Measurements from ENCODE around the gene AZGP1.
A peak's percentile ranks its signal among the peaks of the same experiment; 100 is the strongest.
"Not testable (repeated sequence)": the region's sequence is repeated elsewhere in the genome, so short reads cannot be mapped to it uniquely, and the experiment has no call there.

Gene AZGP1

GRCh38 chr7:100011516-100011915, 35.7 kb upstream of the AZGP1 start:
- DNase-seq (no peak), ATAC-seq (replicated peaks) (no peak)
- Mint-ChIP-seq H3K9me3 (no peaks in the 10 kb centered on the region), H3K4me3 (no peak overlapping the region), H3K36me3 (ENCODE audit: insufficient read depth) (peaks cover 10% of the 10 kb centered on the region), H3K27me3 (peaks cover 0 to 36% of the 10 kb centered on the region in 2 donors), H3K27ac (no peak overlapping the region), H3K4me1 (ENCODE audit: low read depth in 2 of 2) (peaks cover 6 to 9% of the 10 kb centered on the region in 2 donors)

- peaks cover 0 to 3% of the 10 kb centered on the region in 2 donors for H3K4me1 Mint-ChIP-seq (ENCODE audit: low read depth in 2 of 2)
- DNase-seq (no peak), ATAC-seq (replicated peaks) (no peak)
- H3K4me3 Mint-ChIP-seq, result no peak overlapping the region
- H3K27ac Mint-ChIP-seq, result no peak overlapping the region
- peaks cover 7% of the 10 kb centered on the region for H3K36me3 Mint-ChIP-seq (ENCODE audit: insufficient read depth)
- H3K27me3 Mint-ChIP-seq, result peaks cover under 1 to 36% of the 10 kb centered on the region in 2 donors
- H3K9me3 Mint-ChIP-seq, result no peaks in the 10 kb centered on the region
These were observed 35.1 kb upstream of the AZGP1 start for GRCh38 chr7:100010901-100011300.

DNA sequence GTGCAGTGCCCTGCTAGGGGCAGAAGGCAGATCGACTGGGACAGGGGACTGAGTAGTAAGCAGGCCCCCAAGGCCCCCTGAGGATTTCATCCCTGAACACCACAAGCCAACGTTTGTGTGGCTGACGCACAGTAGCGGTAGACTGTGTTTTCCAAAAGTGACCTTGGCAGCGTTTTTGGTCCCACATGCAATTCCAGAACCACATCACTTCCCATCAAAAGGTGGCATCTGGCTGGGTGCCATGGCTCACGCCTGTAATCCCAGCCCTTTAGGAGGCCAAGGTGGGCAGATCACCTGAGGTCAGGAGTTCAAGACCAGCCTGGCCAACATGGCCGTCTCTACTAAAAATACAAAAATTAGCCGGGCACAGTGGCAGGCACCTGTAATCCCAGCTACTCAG, 34.1 kb upstream of the AZGP1 start:
- not testable (repeated sequence) for H3K9me3 Mint-ChIP-seq; DNase-seq; H3K4me1 Mint-ChIP-seq (ENCODE audit: low read depth in 2 of 2); H3K36me3 Mint-ChIP-seq (ENCODE audit: insufficient read depth); ATAC-seq (replicated peaks); H3K27ac Mint-ChIP-seq; H3K4me3 Mint-ChIP-seq
- peaks cover 9 to 44% of the 10 kb centered on the region in 2 donors for H3K27me3 Mint-ChIP-seq

DNA sequence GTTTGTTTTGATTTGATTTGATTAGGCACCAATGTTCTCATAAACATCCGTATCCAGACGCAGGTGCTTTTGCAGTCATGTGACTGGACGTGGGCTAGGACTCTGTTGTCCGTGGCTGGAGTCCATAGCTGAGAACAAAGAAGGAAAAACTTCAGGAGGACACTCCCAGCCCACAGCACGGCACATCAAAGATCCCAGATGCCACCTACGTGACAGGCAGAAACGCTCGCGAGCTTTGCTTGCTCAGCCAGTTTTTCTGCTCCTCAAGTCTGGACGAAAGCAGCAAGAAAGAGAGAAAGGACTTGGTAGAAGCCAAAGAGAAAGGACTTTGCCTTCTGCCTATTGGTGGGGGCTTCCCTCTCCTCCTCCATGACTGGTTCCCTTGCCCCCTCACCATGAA, 32.7 kb upstream of the AZGP1 start:
- no peak for DNase-seq
- no peak overlapping the region for H3K4me3 Mint-ChIP-seq
- H3K9me3 Mint-ChIP-seq, result no peaks in the 10 kb centered on the region
- H3K27me3 Mint-ChIP-seq, result peaks cover 9 to 46% of the 10 kb centered on the region in 2 donors
- no peaks in the 10 kb centered on the region for H3K36me3 Mint-ChIP-seq (ENCODE audit: insufficient read depth)
- H3K4me1 Mint-ChIP-seq (ENCODE audit: low read depth in 2 of 2), result no peaks in the 10 kb centered on the region
- H3K27ac Mint-ChIP-seq, result no peak overlapping the region
- no peak for ATAC-seq (replicated peaks)

- no peaks in the 10 kb centered on the region for H3K4me1 Mint-ChIP-seq (ENCODE audit: low read depth in 2 of 2)
These were observed 32.1 kb upstream of the AZGP1 start for GRCh38 chr7:100007887-100008286.

GRCh38 chr7:100003711-100004661, 28.2 kb upstream of the AZGP1 start:
- ATAC-seq (replicated peaks) (no peak), DNase-seq (no peak)
- no peaks in the 10 kb centered on the region for H3K36me3 Mint-ChIP-seq (ENCODE audit: insufficient read depth)
- H3K9me3 Mint-ChIP-seq, result no peaks in the 10 kb centered on the region
- H3K27ac Mint-ChIP-seq, result no peak overlapping the region
- H3K4me1 Mint-ChIP-seq (ENCODE audit: low read depth in 2 of 2), result no peaks in the 10 kb centered on the region
- no peak overlapping the region for H3K4me3 Mint-ChIP-seq
- peaks cover 9 to 35% of the 10 kb centered on the region in 2 donors for H3K27me3 Mint-ChIP-seq

More at GRCh38 chr7:100007887-100008286, 32.1 kb upstream of the AZGP1 start:
- Mint-ChIP-seq H3K4me3 (no peak overlapping the region), H3K27ac (no peak overlapping the region), H3K27me3 (peaks cover 9 to 46% of the 10 kb centered on the region in 2 donors), H3K36me3 (ENCODE audit: insufficient read depth) (no peaks in the 10 kb centered on the region), H3K9me3 (no peaks in the 10 kb centered on the region)
- DNase-seq, result no peak
- ATAC-seq (replicated peaks), result no peak

DNA sequence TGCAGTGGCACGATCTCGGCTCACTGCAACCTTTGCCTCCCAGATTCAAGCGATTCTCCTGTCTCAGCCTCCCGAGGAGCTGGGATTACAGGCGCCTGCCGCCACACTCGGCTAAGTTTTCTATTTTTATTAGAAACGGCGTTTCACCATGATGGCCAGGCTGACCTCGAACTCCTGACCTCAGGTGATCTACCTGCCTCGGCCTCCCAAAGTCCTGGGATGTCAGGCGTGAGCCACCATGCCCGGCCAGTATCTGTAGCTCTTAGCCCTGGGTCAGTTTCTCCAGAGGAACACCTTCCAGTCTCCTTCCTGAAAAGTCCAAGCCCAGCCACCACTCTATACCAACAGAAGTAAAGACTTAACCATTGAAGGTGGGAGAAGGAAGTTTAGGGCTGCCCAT, 24.4 kb upstream of the AZGP1 start:
- no peak for DNase-seq
- Mint-ChIP-seq H3K27ac (no peak overlapping the region), H3K4me3 (no peak overlapping the region)

GRCh38 chr7:99997545-99998137, 21.8 kb upstream of the AZGP1 start:
- DNase-seq (peak; percentile 71 to 73 (median 72)), ATAC-seq (replicated peaks) (peak; percentile 99)
- peaks cover 13 to 14% of the 10 kb centered on the region in 2 donors for H3K4me1 Mint-ChIP-seq (ENCODE audit: low read depth in 2 of 2)
- no peaks in the 10 kb centered on the region for H3K9me3 Mint-ChIP-seq
- peaks cover 7% of the 10 kb centered on the region for H3K36me3 Mint-ChIP-seq (ENCODE audit: insufficient read depth)
- peak overlapping the region; percentile 98 for H3K27ac Mint-ChIP-seq
- peaks cover 1 to 8% of the 10 kb centered on the region in 2 donors for H3K27me3 Mint-ChIP-seq
- H3K4me3 Mint-ChIP-seq, result peak overlapping the region; percentile 84 to 85

More for the DNA sequence above, 24.4 kb upstream of the AZGP1 start:
- Mint-ChIP-seq H3K27me3 (peaks cover 2 to 5% of the 10 kb centered on the region in 2 donors), H3K9me3 (no peaks in the 10 kb centered on the region), H3K36me3 (ENCODE audit: insufficient read depth) (peaks cover 7% of the 10 kb centered on the region), H3K4me1 (ENCODE audit: low read depth in 2 of 2) (peaks cover 13 to 14% of the 10 kb centered on the region in 2 donors)
- no peak for ATAC-seq (replicated peaks)

DNA sequence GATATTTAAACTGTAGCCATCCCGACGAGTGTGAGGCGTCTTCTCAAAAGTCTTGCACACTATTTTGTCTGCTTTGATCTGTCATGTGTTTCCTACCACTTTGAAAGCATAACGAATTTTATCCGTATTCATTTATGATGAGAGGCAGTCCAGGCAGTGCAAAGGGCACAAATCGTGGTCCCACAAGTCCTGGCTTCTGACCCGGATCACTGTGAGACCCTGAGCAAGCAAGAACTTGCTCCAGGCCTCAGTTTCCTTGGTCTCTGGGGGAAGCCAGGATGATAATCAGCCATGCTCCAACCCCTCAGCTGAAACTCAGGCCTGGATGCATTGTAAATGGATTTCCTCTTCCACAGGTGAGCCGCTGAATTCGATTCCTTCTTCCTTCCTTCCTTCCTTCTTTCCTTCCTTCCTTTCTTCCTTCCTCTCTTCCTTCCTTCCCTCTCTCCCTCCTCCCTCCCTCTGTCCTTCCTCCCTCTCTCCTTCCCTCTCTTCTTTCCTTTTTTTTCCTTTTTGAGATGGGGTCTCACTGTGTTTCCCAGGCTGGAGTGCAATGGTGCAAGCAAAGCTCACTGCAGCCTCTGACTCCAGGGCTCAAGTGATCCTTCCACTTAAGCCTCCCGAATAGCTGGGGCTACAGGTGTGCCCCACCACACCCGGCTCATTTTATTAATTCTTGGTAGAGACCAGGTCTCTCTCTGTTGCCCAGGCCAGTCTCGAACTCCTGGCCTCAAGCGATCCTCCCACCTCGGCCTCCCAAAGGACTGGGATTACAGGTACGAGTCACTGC, 21.1 kb upstream of the AZGP1 start:
- Mint-ChIP-seq H3K4me3 (peak overlapping the region; percentile 84 to 85), H3K36me3 (ENCODE audit: insufficient read depth) (peaks cover 7% of the 10 kb centered on the region), H3K27me3 (peaks cover 4 to 8% of the 10 kb centered on the region in 2 donors), H3K27ac (peak overlapping the region; percentile 98), H3K9me3 (no peaks in the 10 kb centered on the region), H3K4me1 (ENCODE audit: low read depth in 2 of 2) (peaks cover 13 to 14% of the 10 kb centered on the region in 2 donors)
- DNase-seq, result no peak
- no peak for ATAC-seq (replicated peaks)

- H3K27me3 Mint-ChIP-seq, result peaks cover 4 to 8% of the 10 kb centered on the region in 2 donors
- ATAC-seq (replicated peaks) (no peak), DNase-seq (no peak)
- peaks cover 7% of the 10 kb centered on the region for H3K36me3 Mint-ChIP-seq (ENCODE audit: insufficient read depth)
- no peak overlapping the region for H3K4me3 Mint-ChIP-seq
- H3K4me1 Mint-ChIP-seq (ENCODE audit: low read depth in 2 of 2), result peaks cover 13 to 14% of the 10 kb centered on the region in 2 donors
- no peaks in the 10 kb centered on the region for H3K9me3 Mint-ChIP-seq
- no peak overlapping the region for H3K27ac Mint-ChIP-seq
These were observed 19.0 kb upstream of the AZGP1 start for GRCh38 chr7:99994819-99995218.

DNA sequence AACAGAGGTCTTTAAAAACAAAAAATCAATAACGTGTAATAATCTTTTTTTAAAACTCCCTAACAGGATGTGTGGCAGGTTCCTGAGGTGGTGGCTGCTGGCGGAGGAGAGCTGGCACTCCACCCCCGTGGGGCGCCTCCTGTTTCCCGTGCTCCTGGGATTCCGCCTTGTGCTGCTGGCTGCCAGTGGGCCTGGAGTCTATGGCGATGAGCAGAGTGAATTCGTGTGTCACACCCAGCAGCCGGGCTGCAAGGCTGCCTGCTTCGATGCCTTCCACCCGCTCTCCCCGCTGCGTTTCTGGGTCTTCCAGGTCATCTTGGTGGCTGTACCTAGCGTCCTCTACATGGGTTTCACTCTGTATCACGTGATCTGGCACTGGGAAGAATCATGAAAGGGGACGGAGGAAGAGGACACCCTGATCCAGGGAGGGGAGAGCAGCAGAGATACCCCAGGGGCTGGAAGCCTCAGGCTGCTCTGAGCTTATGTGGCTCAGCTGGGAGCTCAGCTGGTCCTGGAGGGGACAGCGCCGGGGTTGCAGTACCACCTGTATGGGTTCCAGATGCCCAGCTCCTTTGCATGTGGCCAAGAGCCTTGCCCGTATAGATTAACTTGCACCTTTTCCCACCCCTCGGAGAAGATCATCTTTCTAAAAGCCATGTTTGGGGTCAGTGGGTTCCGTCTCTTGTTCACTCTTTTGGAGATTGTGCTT, 16.7 kb upstream of the AZGP1 start:
- DNase-seq (no peak), ATAC-seq (replicated peaks) (no peak)
- Mint-ChIP-seq H3K27ac (no peak overlapping the region), H3K4me1 (ENCODE audit: low read depth in 2 of 2) (peaks cover 5 to 8% of the 10 kb centered on the region in 2 donors), H3K4me3 (no peak overlapping the region), H3K27me3 (peaks cover 16 to 31% of the 10 kb centered on the region in 2 donors), H3K9me3 (no peaks in the 10 kb centered on the region), H3K36me3 (ENCODE audit: insufficient read depth) (peaks cover 13% of the 10 kb centered on the region)

- H3K4me1 Mint-ChIP-seq (ENCODE audit: low read depth in 2 of 2); H3K9me3 Mint-ChIP-seq; ATAC-seq (replicated peaks); H3K27ac Mint-ChIP-seq; H3K36me3 Mint-ChIP-seq (ENCODE audit: insufficient read depth); H3K4me3 Mint-ChIP-seq; DNase-seq: not testable (repeated sequence)
- peaks cover 19 to 41% of the 10 kb centered on the region in 2 donors for H3K27me3 Mint-ChIP-seq
These were observed 15.7 kb upstream of the AZGP1 start for GRCh38 chr7:99991543-99991942.

- no peak for DNase-seq
- no peaks in the 10 kb centered on the region for H3K4me1 Mint-ChIP-seq (ENCODE audit: low read depth in 2 of 2)
- H3K36me3 Mint-ChIP-seq (ENCODE audit: insufficient read depth), result peaks cover 8% of the 10 kb centered on the region
- no peak overlapping the region for H3K27ac Mint-ChIP-seq
- ATAC-seq (replicated peaks), result peak; percentile 14
- H3K27me3 Mint-ChIP-seq, result peaks cover 20 to 52% of the 10 kb centered on the region in 2 donors
- no peaks in the 10 kb centered on the region for H3K9me3 Mint-ChIP-seq
- H3K4me3 Mint-ChIP-seq, result no peak overlapping the region
These were observed 14.6 kb upstream of the AZGP1 start for GRCh38 chr7:99990460-99990852.

Data from effector memory CD8-positive, alpha-beta T cell (primary cell).